WI38 (cell line): ENCODE measurements around the gene FABP1.

Source experiments
- H3K4me3 ChIP-seq: 2 replicates; pipeline ENCODE4 v1.5.1; 2011; ENCODE audit warnings: low read depth, mild to moderate bottlenecking, control low read depth, low read length
- CTCF ChIP-seq: IDR thresholded peaks from 2 replicates; pipeline ENCODE4 v1.5.1; 2012; ENCODE audit warnings: low read depth, mild to moderate bottlenecking, control low read depth, low read length

FABP1 gene

DNA sequence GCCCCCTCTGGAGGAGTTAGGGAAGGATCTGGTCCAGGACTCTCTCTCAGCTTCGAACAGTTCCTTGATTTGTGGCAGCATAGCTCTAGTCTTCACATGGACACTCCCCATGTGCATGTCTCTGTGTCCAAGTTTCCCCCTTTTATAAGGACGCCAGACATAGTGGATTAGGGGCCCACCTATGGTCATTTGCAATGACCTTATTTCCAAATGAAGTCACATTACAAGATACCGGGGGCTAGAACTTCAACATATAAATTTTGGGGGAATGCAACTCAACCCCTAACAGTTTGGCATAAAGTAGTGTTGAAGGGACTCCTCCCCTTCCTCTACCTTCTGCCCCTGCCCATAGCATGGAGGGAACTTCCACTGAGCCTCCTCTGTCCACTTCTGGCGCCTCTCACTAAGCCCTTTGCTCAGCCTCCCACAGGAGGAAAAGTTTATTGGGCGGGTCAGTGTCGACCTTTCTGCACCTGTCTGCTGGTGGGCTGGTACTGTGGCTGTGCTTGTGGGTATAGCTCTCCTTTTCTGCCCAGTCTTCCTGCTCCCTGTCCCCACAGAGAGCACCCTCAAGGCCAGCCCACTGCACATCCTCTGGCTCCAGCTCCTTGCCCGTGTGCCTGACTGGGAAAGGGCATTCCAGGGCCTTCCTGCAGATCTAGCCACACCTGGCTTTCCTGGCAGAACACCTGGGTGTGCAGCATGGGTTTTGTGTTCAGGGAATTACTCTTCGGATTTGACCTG lies 5.5 kb downstream of the FABP1 start:
- no peak for TF ChIP-seq CTCF
- H3K4me3 ChIP-seq = no peak overlapping the region

GRCh38 chr2:88121678-88122077 lies 6.2 kb downstream of the FABP1 start:
- H3K4me3 ChIP-seq = no peak overlapping the region
- no peak for TF ChIP-seq CTCF

DNA sequence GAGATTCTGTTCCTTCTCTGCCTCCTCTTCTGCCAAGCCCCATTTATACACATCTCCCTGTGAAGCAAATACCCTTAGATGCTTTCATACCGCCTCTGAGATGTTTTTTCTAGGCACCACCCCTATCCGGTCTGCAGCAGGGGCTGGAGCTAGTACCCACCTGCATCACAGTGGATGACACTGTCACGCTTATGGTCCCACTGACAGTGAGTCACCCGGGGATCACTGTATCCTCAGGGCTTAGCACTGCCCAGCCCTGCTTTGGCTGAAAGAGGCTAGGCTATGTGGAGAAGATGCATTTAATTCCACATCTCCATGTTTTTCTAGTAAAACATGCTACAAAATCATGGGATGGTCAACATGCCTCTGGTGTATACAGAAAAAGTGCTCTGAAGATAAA lies 9.9 kb downstream of the FABP1 start:
- no peak for TF ChIP-seq CTCF
- H3K4me3 ChIP-seq = no peak overlapping the region

- TF ChIP-seq CTCF = no peak
These were observed 11.0 kb downstream of the FABP1 start for GRCh38 chr2:88116669-88117432.

DNA sequence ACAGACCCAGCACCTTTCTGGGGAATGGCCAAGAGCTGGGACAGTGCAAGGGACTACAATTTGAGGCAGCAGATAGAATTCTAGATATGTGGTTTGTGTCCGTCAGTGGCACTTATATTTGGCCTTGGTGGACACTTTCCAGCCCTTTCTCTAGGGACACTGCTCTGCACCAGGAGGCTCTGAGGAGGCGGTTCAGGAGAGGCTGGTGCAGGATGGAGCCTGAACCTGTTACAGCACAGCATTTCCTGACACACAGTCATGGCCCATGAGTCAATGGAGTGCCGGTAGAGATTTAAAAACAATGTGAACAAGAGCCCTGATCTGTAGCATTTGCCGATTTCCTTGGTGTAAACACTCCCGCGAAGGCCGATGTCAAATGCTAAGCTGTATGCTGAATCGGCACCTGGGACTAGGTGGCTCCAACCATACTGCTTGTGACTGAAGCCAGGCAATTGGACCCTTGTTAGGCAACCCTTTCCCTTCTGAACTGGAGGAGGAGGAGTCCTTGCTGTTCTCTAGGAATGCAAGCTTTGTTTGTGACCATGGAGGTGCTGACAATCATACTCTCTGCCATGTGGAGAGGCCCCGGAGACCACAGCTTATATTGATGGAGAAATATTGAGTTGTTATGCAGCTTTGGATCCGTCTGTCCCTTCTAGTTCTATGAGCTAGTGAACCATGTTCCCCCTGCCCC lies 11.9 kb downstream of the FABP1 start:
- no peak overlapping the region for H3K4me3 ChIP-seq
- no peak for TF ChIP-seq CTCF

More at GRCh38 chr2:88116669-88117432, 11.0 kb downstream of the FABP1 start:
- H3K4me3 ChIP-seq = no peak overlapping the region

DNA sequence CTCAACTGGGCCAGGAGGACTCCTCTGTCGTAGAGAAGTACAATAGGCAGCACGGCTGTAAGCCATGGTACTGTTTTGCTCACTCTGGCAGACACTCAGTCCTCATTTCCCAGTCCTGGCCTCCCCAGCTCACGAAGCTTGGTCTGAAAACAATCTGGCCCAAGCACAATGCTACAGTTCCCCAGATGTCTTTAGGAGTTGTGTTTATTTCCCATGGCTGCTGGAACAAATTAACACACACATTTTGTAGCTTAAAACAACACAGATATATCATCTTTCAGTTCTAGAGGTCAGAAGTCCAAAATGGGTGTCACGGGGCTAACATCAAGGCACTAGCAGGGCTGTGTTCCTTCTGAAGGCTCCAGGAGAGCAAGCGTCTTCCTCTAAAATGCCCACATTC lies 13.0 kb downstream of the FABP1 start:
- no peak for TF ChIP-seq CTCF
- no peak overlapping the region for H3K4me3 ChIP-seq
